HepG2 (cell line): ENCODE data around the gene ABHD4. TPM values are rescaled to one million over a fixed set of nuclear protein-coding genes. Genes with fewer than 3 reads are reported as not detected.

ENCODE experiments used
- ATAC-seq: fragments of 200-7000 bp; cut with Tn5 transposase; 3 replicates; pipeline ENCODE4 v1.9.1; 2020; ENCODE audit warnings: mild to moderate bottlenecking, moderate library complexity
- BruUV-seq: library from RNA; stranded (reverse); fragments of 400-500 nt; replicated peaks from 2 replicates; lab custom pipeline; 2021; lab: Mats Ljungman, UMichigan
- CTCF ChIA-PET: fragments of 300-600 bp; formaldehyde crosslinking; extraction: SDS; loops from one replicate; lab custom pipeline; 2021; ENCODE audit warnings: low total read pairs, inconsistent platforms, low intra/inter-chr PET ratio; lab: Yijun Ruan, JAX
- POLR2A ChIA-PET: fragments of 350-600 bp; sonication (Branson Sonifier 250); formaldehyde crosslinking; loops from one replicate; lab custom pipeline; 2020; ENCODE audit warnings: antibody characterized with exemption, inconsistent platforms; lab: Yijun Ruan, JAX
- DNase-seq: peaks from one replicate; pipeline ENCODE4 v3.0.0-alpha.2; 2015; ENCODE audit warnings: low spot score
- FAIRE-seq: peaks from 3 replicates; lab custom pipeline; 2011; peaks lifted over from hg19 to GRCh38; lab: Jason Lieb, UNC
- H2AFZ ChIP-seq: one replicate; pipeline ENCODE4 v1.6.1; 2011; ENCODE audit warnings: low read length, inconsistent platforms
- H3K27ac ChIP-seq: fragments of 300-600 bp; 3 replicates; pipeline ENCODE4 v1.8.0; 2011; ENCODE audit warnings: mixed run types, mild to moderate bottlenecking, mixed read lengths, low read length, inconsistent platforms; ENCODE audit not compliant: insufficient read depth; ENCODE audit errors: extremely low read length
- H3K27me3 ChIP-seq, 2 experiments: fragments of 200-600 bp in 1 of 2; 2 replicates in 1 of 2; 3 replicates in 1 of 2; pipeline versions ENCODE4 v1.6.0 to v1.8.0; 2011; ENCODE audit warnings: low read length in 2 of 2, mild to moderate bottlenecking in 2 of 2, moderate library complexity in 2 of 2, inconsistent platforms in 1 of 2; ENCODE audit not compliant: insufficient read depth in 2 of 2, control insufficient read depth in 1 of 2
- H3K36me3 ChIP-seq, 2 experiments: fragments of 200-600 bp in 1 of 2; replicated peaks in 1 of 2; 2 replicates in 1 of 2; 3 replicates in 1 of 2; pipeline versions ENCODE4 v1.5.1 to v1.8.0; 2011; ENCODE audit warnings: low read length in 2 of 2, inconsistent platforms in 1 of 2; ENCODE audit not compliant: insufficient read depth in 2 of 2, control insufficient read depth in 1 of 2
- H3K4me1 ChIP-seq: 2 replicates; pipeline ENCODE4 v1.5.1; 2012; ENCODE audit warnings: low read length, inconsistent platforms; ENCODE audit not compliant: insufficient read depth
- H3K4me2 ChIP-seq: 2 replicates; pipeline ENCODE4 v1.6.0; 2011; ENCODE audit warnings: low read depth, low read length, inconsistent platforms
- H3K4me3 ChIP-seq, 3 experiments: fragments of 200-600 bp in 1 of 3; sonication (generic), shearing (Covaris generic) in 1 of 3; replicated peaks in 1 of 3; 2 replicates each; pipeline ENCODE4 v1.5.1; 2011 to 2016; ENCODE audit warnings: low read length in 3 of 3, inconsistent platforms in 2 of 3, low read depth in 2 of 3, mild to moderate bottlenecking in 2 of 3, control low read depth in 1 of 3, mixed read lengths in 1 of 3; ENCODE audit not compliant: insufficient read depth in 1 of 3
- H3K79me2 ChIP-seq: one replicate; pipeline ENCODE4 v1.6.1; 2011; ENCODE audit warnings: low read length, inconsistent platforms; ENCODE audit not compliant: insufficient read depth
- H3K9ac ChIP-seq: 2 replicates; pipeline ENCODE4 v1.6.0; 2011; ENCODE audit warnings: mild to moderate bottlenecking, low read depth, low read length, inconsistent platforms; ENCODE audit not compliant: insufficient read depth
- H3K9me3 ChIP-seq: 2 replicates; pipeline ENCODE4 v1.5.1; 2012; ENCODE audit warnings: mild to moderate bottlenecking, low read length
- H4K20me1 ChIP-seq: 2 replicates; pipeline ENCODE4 v1.6.0; 2011; ENCODE audit warnings: inconsistent platforms, mild to moderate bottlenecking, low read length, moderate library complexity; ENCODE audit not compliant: insufficient read depth
- ARNT2 ChIP-seq: sonication (generic); formaldehyde crosslinking; IDR thresholded peaks from 2 replicates; pipeline ENCODE4 v1.8.0; 2022; ENCODE audit warnings: mild to moderate bottlenecking, low read depth, missing genetic modification reagents, moderate library complexity
- ATF2 ChIP-seq: sonication (generic); formaldehyde crosslinking; IDR thresholded peaks from 2 replicates; pipeline ENCODE4 v1.4.0; 2020; ENCODE audit warnings: missing genetic modification reagents
- CCDC6 ChIP-seq: sonication (generic); formaldehyde crosslinking; IDR thresholded peaks from 2 replicates; pipeline ENCODE4 v1.8.1; 2022; ENCODE audit warnings: mild to moderate bottlenecking, missing genetic modification reagents, moderate library complexity
- EHMT2 ChIP-seq: fragments of 200-600 bp; sonication (generic); IDR thresholded peaks from 2 replicates; pipeline ENCODE4 v1.7.0; 2017; ENCODE audit warnings: antibody characterized with exemption, low read depth, low read length, borderline replicate concordance
- HNRNPK ChIP-seq: fragments of 200-400 bp; formaldehyde crosslinking; IDR thresholded peaks from 2 replicates; pipeline ENCODE4 v1.6.1; 2018; ENCODE audit warnings: low read length, low read depth, moderate library complexity, mild to moderate bottlenecking; ENCODE audit not compliant: poor library complexity, severe bottlenecking
- KLF12 ChIP-seq: sonication (generic); formaldehyde crosslinking; IDR thresholded peaks from 2 replicates; pipeline ENCODE4 v1.4.0; 2020; ENCODE audit warnings: missing genetic modification reagents, borderline replicate concordance
- NFIB ChIP-seq: sonication (generic); formaldehyde crosslinking; IDR thresholded peaks from 2 replicates; pipeline ENCODE4 v1.9.0; 2021; ENCODE audit warnings: missing genetic modification reagents, mild to moderate bottlenecking, borderline replicate concordance
- PCBP2 ChIP-seq: fragments of 200-400 bp; formaldehyde crosslinking; optimal IDR thresholded peaks from 2 replicates; pipeline ENCODE3; 2018; ENCODE audit warnings: low read length, low read depth; ENCODE audit not compliant: poor library complexity, severe bottlenecking
- SP4 ChIP-seq: sonication (generic); formaldehyde crosslinking; IDR thresholded peaks from 2 replicates; pipeline ENCODE4 v1.8.1; 2023; ENCODE audit warnings: mild to moderate bottlenecking, missing genetic modification reagents
- TIGD3 ChIP-seq: sonication (generic); formaldehyde crosslinking; IDR thresholded peaks from 2 replicates; pipeline ENCODE4 v1.5.1; 2020; ENCODE audit warnings: mild to moderate bottlenecking, missing genetic modification reagents, borderline replicate concordance
- TRIM22 ChIP-seq: fragments of 450-650 bp; IDR thresholded peaks from 2 replicates; pipeline ENCODE4 v1.6.1; 2017
- TRIM24 ChIP-seq: sonication (generic); formaldehyde crosslinking; IDR thresholded peaks from 2 replicates; pipeline ENCODE4 v1.8.0; 2022; ENCODE audit warnings: mild to moderate bottlenecking, missing genetic modification reagents
- ZNF263 ChIP-seq: sonication (generic); formaldehyde crosslinking; IDR thresholded peaks from 2 replicates; pipeline ENCODE4 v1.4.0; 2020; ENCODE audit warnings: missing genetic modification reagents
- ZNF282 ChIP-seq: fragments of 450-650 bp; IDR thresholded peaks from 2 replicates; pipeline ENCODE4 v1.6.1; 2018; ENCODE audit not compliant: partially characterized antibody
- ZNF337 ChIP-seq: sonication (generic); formaldehyde crosslinking; IDR thresholded peaks from 2 replicates; pipeline ENCODE4 v1.5.1; 2020; ENCODE audit warnings: missing genetic modification reagents, low read depth, mild to moderate bottlenecking, borderline replicate concordance
- ZNF460 ChIP-seq: sonication (generic); formaldehyde crosslinking; IDR thresholded peaks from 2 replicates; pipeline ENCODE4 v1.5.1; 2020; ENCODE audit warnings: missing genetic modification reagents, mild to moderate bottlenecking, borderline replicate concordance
- ZNF776 ChIP-seq: sonication (generic); formaldehyde crosslinking; IDR thresholded peaks from 2 replicates; pipeline ENCODE4 v1.4.0; 2020; ENCODE audit warnings: mild to moderate bottlenecking, missing genetic modification reagents
- ZNF883 ChIP-seq: sonication (generic); formaldehyde crosslinking; IDR thresholded peaks from 2 replicates; pipeline ENCODE4 v1.5.1; 2020; ENCODE audit warnings: mild to moderate bottlenecking, missing genetic modification reagents; ENCODE audit errors: not compliant biosample characterization
- WGBS: methylation state at CpG from one replicate; pipeline ENCODE4 v1.1.6; 2017; ENCODE audit warnings: low lambda C conversion rate; 5-methylcytosine and 5-hydroxymethylcytosine counted together
- in situ Hi-C: cut with HindIII; loops from 2 replicates; pipeline ENCODE4 v1.10.0; 2017; ENCODE audit warnings: low pct_unique_long_range_greater_than_20kb; ENCODE audit not compliant: extremely low pct_ligation_motif_present
- intact Hi-C: fragments of 100-400 bp; cut with micrococcal nuclease; formaldehyde crosslinking; loops from one replicate; pipeline ENCODE4 v1.10.0; 2022; ENCODE audit not compliant: unreplicated experiment
- polyA plus RNA-seq, 8 experiments: library from polyadenylated mRNA; depleted of rRNA in 3 of 8; stranded (reverse) in 7 of 8; unstranded in 1 of 8; fragments of >200 nt; fragmentation: Illumina TruSeq in 4 of 8; extraction: Trizol in 4 of 8; gene quantifications; 2 replicates each; pipeline versions ENCODE4 v1.2.1 to v1.2.3, GENCODE V29; 2011 to 2016; ENCODE audit warnings: low read depth in 4 of 8, missing spikeins in 1 of 8, mixed read lengths in 1 of 8; ENCODE audit not compliant: insufficient read depth in 1 of 8
- total RNA-seq, 5 experiments: library from RNA; depleted of rRNA; stranded (reverse); fragments of >200 nt; fragmentation: Illumina TruSeq; extraction: Trizol; gene quantifications; 2 replicates each; pipeline ENCODE4 v1.2.3, GENCODE V29; 2016; ENCODE audit warnings: low read depth in 1 of 5

Gene ABHD4
- total and polyA plus RNA-seq, 2 of the 13 experiments (the other 11 are each of a cell fraction or from before 2014, with no cell fraction given) = 16.1 to 47.5 TPM

GRCh38 chr14:22601996-22602395, 3.9 kb downstream of the ABHD4 start:
- intact Hi-C loops = no loop called here
- CTCF ChIA-PET = no interaction called here

GRCh38 chr14:22602862-22603261, 4.8 kb downstream of the ABHD4 start:
- in situ Hi-C loops = no loop called here
- ChIA-PET POLR2A (interaction anchor here (1.6 kb wide), 1 partner anchor 13 kb away, joined by 10 read pairs; the partner anchor contains the start of gene DAD1), CTCF (no interaction called here)
- Histone ChIP-seq H3K27ac (no peak overlapping the region), H3K4me1 (peaks cover 29% of the 10 kb centered on the region), H3K9me3 (no peaks in the 10 kb centered on the region), H3K4me3 (no peak overlapping the region), H4K20me1 (0 out of 2 replicates have a peak, but pooled peaks cover 4% of the 10 kb centered on the region), H3K36me3 (peaks cover 21 to 57% of the 10 kb centered on the region in 2 experiments), H3K4me2 (no peak overlapping the region), H3K27me3 (no peaks in the 10 kb centered on the region; a peak in 1 of 5 replicates), H3K9ac (no peak overlapping the region), H3K79me2 (peaks cover 11% of the 10 kb centered on the region), H2AFZ (no peak overlapping the region)
- FAIRE-seq (no peak), ATAC-seq (no peak), DNase-seq (no peak)
- BruUV-seq = no TSS peak
- intact Hi-C loops = no loop called here
- TF ChIP-seq ARNT2 (no peak), ZNF337 (CRISPR knock-in tag) (no peak), TRIM22 (no peak), CCDC6 (CRISPR knock-in tag) (no peak), ZNF282 (peak; percentile 74), HNRNPK (no peak), TIGD3 (CRISPR knock-in tag) (no peak), NFIB (CRISPR knock-in tag) (no peak), TRIM24 (CRISPR knock-in tag) (no peak)

More at GRCh38 chr14:22601996-22602395, 3.9 kb downstream of the ABHD4 start:
- no peak for TF ChIP-seq ZNF460 (CRISPR knock-in tag)
- TF ChIP-seq EHMT2 = no peak
- no peak for TF ChIP-seq KLF12 (CRISPR knock-in tag)
- no peak for TF ChIP-seq ATF2
- TF ChIP-seq SP4 = no peak
- 0 out of 2 replicates have a peak, but pooled peaks have one; percentile 47 for TF ChIP-seq ZNF776 (CRISPR knock-in tag)
- TF ChIP-seq ZNF263 (CRISPR knock-in tag) = no peak
- peak; percentile 17 for TF ChIP-seq PCBP2
- TF ChIP-seq ZNF883 (CRISPR knock-in tag) = no peak
- TF ChIP-seq, all 625 proteins: peak for 2
- ATAC-seq (no peak), DNase-seq (no peak), FAIRE-seq (no peak)
- H3K27ac ChIP-seq = no peak overlapping the region
- H3K79me2 ChIP-seq = peaks cover 11% of the 10 kb centered on the region
- H3K9ac ChIP-seq = no peak overlapping the region
- H3K4me2 ChIP-seq = no peak overlapping the region
- in situ Hi-C loops = no loop called here
- WGBS = 98% methylated on average over 5 of the region's 5 CpGs
- H2AFZ ChIP-seq = no peak overlapping the region
- POLR2A ChIA-PET = no interaction called here
- H3K27me3 ChIP-seq = no peaks in the 10 kb centered on the region; a peak in 1 of 5 replicates
- peaks cover 19 to 48% of the 10 kb centered on the region in 2 experiments for H3K36me3 ChIP-seq
- H3K4me3 ChIP-seq = no peak overlapping the region
- BruUV-seq = no TSS peak
- H3K4me1 ChIP-seq = peaks cover 35% of the 10 kb centered on the region
- H4K20me1 ChIP-seq = 0 out of 2 replicates have a peak, but pooled peaks cover 4% of the 10 kb centered on the region
- no peaks in the 10 kb centered on the region for H3K9me3 ChIP-seq
